Smooth muscle cell (in vitro differentiated cells): Measurements from ENCODE around the gene STAT5A. TPM values are rescaled to one million over a fixed set of nuclear protein-coding genes. Genes with fewer than 3 reads are reported as not detected.

Experiments
- DNase-seq: peaks from one replicate; lab custom pipeline; 2025; ENCODE audit not compliant: unreplicated experiment; lab: John Stamatoyannopoulos, UW
- H2AFZ ChIP-seq: fragments of 200-600 bp; sonication (generic); 2 replicates; pipeline ENCODE4 v1.6.0; 2016; ENCODE audit warnings: antibody characterized with exemption, low read depth, mild to moderate bottlenecking
- H3F3A ChIP-seq: fragments of 200-600 bp; sonication (generic); 2 replicates; pipeline ENCODE4 v1.6.0; 2017; ENCODE audit warnings: antibody characterized with exemption, low read depth
- H3K27ac ChIP-seq: fragments of 200-600 bp; sonication (generic); 2 replicates; pipeline ENCODE4 v1.5.1; 2016; ENCODE audit warnings: low read depth, mild to moderate bottlenecking
- H3K27me3 ChIP-seq: fragments of 200-600 bp; sonication (generic); 2 replicates; pipeline ENCODE4 v1.6.1; 2016; ENCODE audit warnings: low read depth, mild to moderate bottlenecking
- H3K36me3 ChIP-seq: fragments of 200-600 bp; sonication (generic); 2 replicates; pipeline ENCODE4 v1.5.1; 2016; ENCODE audit warnings: low read depth
- H3K4me1 ChIP-seq: fragments of 200-600 bp; sonication (generic); 2 replicates; pipeline ENCODE4 v1.5.1; 2016; ENCODE audit warnings: low read depth
- H3K4me2 ChIP-seq: fragments of 200-600 bp; sonication (generic); 2 replicates; pipeline ENCODE4 v1.6.0; 2016; ENCODE audit warnings: mild to moderate bottlenecking
- H3K4me3 ChIP-seq: fragments of 200-600 bp; sonication (generic); 2 replicates; pipeline ENCODE4 v1.5.1; 2016; ENCODE audit warnings: mild to moderate bottlenecking
- H3K79me2 ChIP-seq: fragments of 200-600 bp; sonication (generic); 2 replicates; pipeline ENCODE4 v1.6.0; 2016; ENCODE audit warnings: low read depth, mild to moderate bottlenecking
- H3K9ac ChIP-seq: fragments of 200-600 bp; sonication (generic); 2 replicates; pipeline ENCODE4 v1.6.0; 2016; ENCODE audit warnings: low read depth
- H3K9me3 ChIP-seq: fragments of 200-600 bp; sonication (generic); replicated peaks from 2 replicates; pipeline ENCODE4 v1.5.1; 2016; ENCODE audit warnings: low read depth
- H4K20me1 ChIP-seq: fragments of 200-600 bp; sonication (generic); 2 replicates; pipeline ENCODE4 v1.6.0; 2016; ENCODE audit warnings: low read depth
- CTCF ChIP-seq: fragments of 200-600 bp; sonication (generic); IDR thresholded peaks from 2 replicates; pipeline ENCODE4 v1.5.1; 2017; ENCODE audit warnings: borderline replicate concordance, mild to moderate bottlenecking, antibody characterized with exemption; ENCODE audit not compliant: insufficient read depth, poor library complexity, severe bottlenecking
- WGBS: methylation state at CpG from one replicate; pipeline ENCODE4 v1.1.7; 2016; ENCODE audit warnings: low lambda C conversion rate; 5-methylcytosine and 5-hydroxymethylcytosine counted together
- polyA plus RNA-seq: library from polyadenylated mRNA; unstranded; fragments of >200 nt; fragmentation: Nextera tagmentation; extraction: Ambion mirVana; gene quantifications from 2 replicates; pipeline ENCODE4 v1.2.1, GENCODE V29; 2016
- total RNA-seq: library from RNA; depleted of rRNA; stranded (reverse); fragments of >200 nt; gene quantifications from 2 replicates; pipeline ENCODE4 v1.2.3, GENCODE V29; 2014

Gene STAT5A
- total and polyA plus RNA-seq, 2 experiments from 2014 or later, result 1.7 to 3.2 TPM

DNA sequence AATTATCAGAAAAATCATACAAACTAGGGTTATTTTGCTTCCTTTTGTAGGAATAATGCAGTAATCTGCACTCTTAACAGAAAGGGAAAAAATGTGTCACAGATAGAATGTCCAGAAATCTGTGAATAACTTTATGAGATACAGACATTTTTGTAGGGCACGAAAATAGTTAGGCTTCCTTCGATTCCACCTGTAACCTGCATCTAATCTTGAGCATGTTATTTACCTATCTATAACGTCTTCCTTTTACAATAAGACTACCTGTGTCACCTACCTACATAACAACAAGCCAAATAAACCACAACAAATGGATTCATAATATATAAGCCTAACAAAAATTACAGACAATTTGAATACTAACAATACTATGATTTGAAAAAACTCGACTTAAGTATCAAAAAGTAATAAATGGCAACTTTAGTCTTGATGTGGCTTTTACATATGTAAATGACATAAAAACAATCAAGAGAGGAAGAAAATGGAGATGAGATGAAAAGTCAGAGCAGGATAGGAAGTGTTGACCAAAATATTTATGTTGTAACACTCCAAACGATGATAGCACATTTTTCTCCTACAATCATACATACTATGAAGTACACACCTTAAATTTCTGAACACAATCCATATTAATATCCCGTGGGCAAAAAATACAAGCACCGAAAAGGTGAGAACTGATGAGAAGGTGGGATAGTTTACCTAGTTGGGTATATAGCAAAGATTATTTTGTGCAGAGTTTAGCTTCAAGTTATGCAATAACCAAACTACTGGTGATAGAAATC lies 14.6 kb upstream of the STAT5A start:
- peaks cover 27% of the 10 kb centered on the region for H4K20me1 ChIP-seq

DNA sequence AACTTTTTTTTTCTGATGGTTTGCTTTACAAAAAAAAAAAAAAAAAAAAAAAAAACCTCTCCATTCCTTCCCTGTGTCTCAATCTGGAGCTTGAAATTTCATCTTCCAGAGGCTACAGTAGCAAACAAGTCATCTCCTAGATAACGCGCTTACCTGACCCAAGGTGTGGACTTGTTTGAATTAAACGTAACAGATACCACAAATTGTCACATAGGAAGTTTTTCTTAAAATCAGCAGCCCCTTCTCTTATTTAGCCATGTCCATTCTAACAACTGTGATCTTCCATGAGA lies 14.1 kb upstream of the STAT5A start:
- Histone ChIP-seq H3K27ac (no peak overlapping the region), H3K4me3 (no peak overlapping the region), H3K27me3 (no peaks in the 10 kb centered on the region), H4K20me1 (peaks cover 27% of the 10 kb centered on the region), H3K4me2 (peak overlapping the region; percentile 96), H3F3A (no peaks in the 10 kb centered on the region), H3K79me2 (peaks cover 66% of the 10 kb centered on the region), H3K36me3 (no peaks in the 10 kb centered on the region), H3K9ac (no peak overlapping the region), H3K9me3 (no peaks in the 10 kb centered on the region), H2AFZ (no peak overlapping the region), H3K4me1 (peaks cover 19% of the 10 kb centered on the region)
- DNase-seq, result no peak
- WGBS, result 87% methylated on average over 3 of the region's 3 CpGs
- TF ChIP-seq CTCF, result no peak

More for the DNA sequence above, 14.6 kb upstream of the STAT5A start:
- Histone ChIP-seq H3K4me3 (no peak overlapping the region), H3K9ac (no peak overlapping the region), H3K4me2 (peak overlapping the region; percentile 6), H3K27ac (no peak overlapping the region), H3F3A (no peaks in the 10 kb centered on the region), H2AFZ (no peak overlapping the region), H3K9me3 (no peaks in the 10 kb centered on the region), H3K36me3 (no peaks in the 10 kb centered on the region), H3K79me2 (peaks cover 71% of the 10 kb centered on the region), H3K4me1 (peaks cover 19% of the 10 kb centered on the region), H3K27me3 (no peaks in the 10 kb centered on the region)
- TF ChIP-seq CTCF, result no peak
- DNase-seq, result no peak
- WGBS, result 80% methylated on average over 7 of the region's 7 CpGs

DNA sequence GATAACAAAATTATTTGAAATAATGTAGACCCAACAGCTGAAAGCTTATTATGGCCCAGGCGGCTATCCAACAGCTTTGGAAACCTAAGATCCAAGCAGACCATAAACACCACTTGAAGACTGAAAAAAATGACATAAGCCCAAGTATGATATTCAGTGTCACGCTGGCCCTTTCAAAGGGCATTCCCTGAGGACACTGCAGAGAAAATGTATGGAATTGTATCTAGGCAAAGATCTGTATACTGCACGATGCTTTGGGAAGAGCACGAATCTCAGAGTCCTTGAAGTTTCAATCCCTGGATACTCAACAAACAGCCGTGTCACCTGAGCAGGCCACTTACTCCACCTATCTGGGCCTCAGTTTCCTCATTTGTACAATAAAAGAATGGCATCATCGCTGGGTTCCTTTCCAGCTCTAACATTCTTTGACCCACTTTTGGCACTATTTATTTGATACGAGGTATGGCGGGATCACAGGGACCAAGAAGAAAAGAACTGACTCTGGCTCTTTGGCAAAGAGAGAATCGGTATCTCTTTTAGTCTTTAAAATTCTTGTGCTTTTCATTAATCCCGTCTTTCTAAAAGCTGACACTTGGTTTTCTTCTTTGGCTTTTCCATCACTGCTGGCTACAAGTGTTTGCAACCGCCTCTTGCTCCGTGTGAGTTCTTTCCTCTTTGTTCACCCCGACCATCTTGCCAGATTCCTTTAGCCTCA lies 13.3 kb upstream of the STAT5A start:
- Histone ChIP-seq H3K4me2 (peak overlapping the region; percentile 96), H3K27me3 (no peaks in the 10 kb centered on the region), H3K9ac (peak overlapping the region; percentile 71), H4K20me1 (peaks cover 27% of the 10 kb centered on the region), H3K4me1 (peaks cover 19% of the 10 kb centered on the region), H3K79me2 (peaks cover 58% of the 10 kb centered on the region), H3F3A (no peaks in the 10 kb centered on the region), H3K27ac (peak overlapping the region; percentile 29), H3K36me3 (no peaks in the 10 kb centered on the region), H3K9me3 (no peaks in the 10 kb centered on the region), H3K4me3 (peak overlapping the region; percentile 89), H2AFZ (peak overlapping the region; percentile 89)
- DNase-seq, result no peak
- WGBS, result 20% methylated on average over 13 of the region's 13 CpGs
- no peak for TF ChIP-seq CTCF
